Calu3 (cell line): ENCODE measurements around the gene S100A11. TPM values are rescaled to one million over a fixed set of nuclear protein-coding genes. Genes with fewer than 3 reads are reported as not detected.

ENCODE experiments used
- BruUV-seq: library from RNA; stranded (reverse); fragments of 400-500 nt; replicated peaks from 2 replicates; lab custom pipeline; 2021; lab: Mats Ljungman, UMichigan
- CTCF ChIA-PET: fragments of 300-600 bp; sonication (Branson Sonifier 250); formaldehyde crosslinking; loops from one replicate; lab custom pipeline; 2022; ENCODE audit warnings: antibody characterized with exemption; lab: Charles Lee
- DNase-seq: peaks from one replicate; pipeline ENCODE4 v3.0.0; 2022
- H3K27ac Mint-ChIP-seq: one replicate; pipeline ENCODE4 v1.8.0; 2022; ENCODE audit warnings: mixed read lengths; ENCODE audit not compliant: unreplicated experiment
- H3K27me3 Mint-ChIP-seq: one replicate; pipeline ENCODE4 v1.8.0; 2022; ENCODE audit warnings: mixed read lengths; ENCODE audit not compliant: unreplicated experiment
- H3K36me3 Mint-ChIP-seq: one replicate; pipeline ENCODE4 v1.8.0; 2022; ENCODE audit warnings: mild to moderate bottlenecking, moderate library complexity, mixed read lengths; ENCODE audit not compliant: insufficient read depth, unreplicated experiment
- H3K4me1 Mint-ChIP-seq: one replicate; pipeline ENCODE4 v1.8.0; 2022; ENCODE audit warnings: mild to moderate bottlenecking, low read depth, mixed read lengths; ENCODE audit not compliant: unreplicated experiment
- H3K4me3 Mint-ChIP-seq: one replicate; pipeline ENCODE4 v1.8.0; 2022; ENCODE audit warnings: mild to moderate bottlenecking, low read depth, moderate library complexity, mixed read lengths; ENCODE audit not compliant: unreplicated experiment
- H3K9me3 Mint-ChIP-seq: one replicate; pipeline ENCODE4 v1.8.0; 2022; ENCODE audit warnings: low read depth, mixed read lengths; ENCODE audit not compliant: unreplicated experiment
- CTCF ChIP-seq: fragments of 200-600 bp; IDR thresholded peaks from one replicate; pipeline ENCODE4 v1.8.0; 2022; ENCODE audit warnings: antibody characterized with exemption; ENCODE audit not compliant: unreplicated experiment
- intact Hi-C: fragments of 100-400 bp; cut with micrococcal nuclease; formaldehyde crosslinking; loops from one replicate; pipeline ENCODE4 v1.10.0; 2022; ENCODE audit not compliant: unreplicated experiment
- total RNA-seq: library from RNA; stranded (reverse); gene quantifications from 2 replicates; pipeline ENCODE4 v1.2.3, GENCODE V29; 2022

S100A11 gene
- total RNA-seq, 1 experiment from 2014 or later, result 1,217 TPM

GRCh38 chr1:151988405-151988923 is 48.3 kb downstream of the S100A11 start:
- peaks cover 95% of the 10 kb centered on the region for H3K36me3 Mint-ChIP-seq
- H3K27me3 Mint-ChIP-seq, result no peaks in the 10 kb centered on the region
- no peaks in the 10 kb centered on the region for H3K9me3 Mint-ChIP-seq
- peak; percentile 74 for DNase-seq
- TF ChIP-seq CTCF, result no peak
- no TSS peak for BruUV-seq
- H3K27ac Mint-ChIP-seq, result peak overlapping the region; percentile 88
- peak overlapping the region; percentile 90 for H3K4me3 Mint-ChIP-seq
- CTCF ChIA-PET, result interaction anchor here (0.7 to 5.9 kb wide), 7 partner anchors 10 to 80 kb away, joined by 3 to 46 read pairs (median 16); partner anchors contain the start of gene THEM4
- intact Hi-C loops, result loop anchor here (2.0 kb wide), 1 partner anchor 16 kb away; no protein-coding TSS in a partner anchor
- peaks cover 51% of the 10 kb centered on the region for H3K4me1 Mint-ChIP-seq

GRCh38 chr1:151986501-151987190 is 50.2 kb downstream of the S100A11 start:
- BruUV-seq, result no TSS peak
- no peaks in the 10 kb centered on the region for H3K9me3 Mint-ChIP-seq
- peaks cover 95% of the 10 kb centered on the region for H3K36me3 Mint-ChIP-seq
- no peak for TF ChIP-seq CTCF
- no peak overlapping the region for H3K27ac Mint-ChIP-seq
- H3K4me1 Mint-ChIP-seq, result peaks cover 68% of the 10 kb centered on the region
- CTCF ChIA-PET, result interaction anchor here (0.5 to 5.9 kb wide), 7 partner anchors 9 to 493 kb away, joined by 3 to 46 read pairs (median 6); no protein-coding TSS in a partner anchor
- DNase-seq, result no peak
- no peak overlapping the region for H3K4me3 Mint-ChIP-seq
- intact Hi-C loops, result no loop called here
- H3K27me3 Mint-ChIP-seq, result no peaks in the 10 kb centered on the region

GRCh38 chr1:151985768-151986167 is 51.0 kb downstream of the S100A11 start:
- intact Hi-C loops, result no loop called here
- Mint-ChIP-seq H3K4me1 (peaks cover 70% of the 10 kb centered on the region), H3K27me3 (no peaks in the 10 kb centered on the region), H3K9me3 (no peaks in the 10 kb centered on the region), H3K4me3 (no peak overlapping the region), H3K27ac (peak overlapping the region; percentile 30), H3K36me3 (peaks cover 95% of the 10 kb centered on the region)
- no peak for TF ChIP-seq CTCF
- CTCF ChIA-PET, result interaction anchor here (0.5 to 5.9 kb wide), 2 partner anchors 9 to 11 kb away, joined by 6 to 46 read pairs; no protein-coding TSS in a partner anchor
- BruUV-seq, result no TSS peak
- DNase-seq, result no peak

- TF ChIP-seq CTCF, result no peak
- CTCF ChIA-PET, result interaction anchor here (5.9 kb wide), 1 partner anchor 9 kb away, joined by 46 read pairs; no protein-coding TSS in a partner anchor
- Mint-ChIP-seq H3K36me3 (peaks cover 95% of the 10 kb centered on the region), H3K9me3 (no peaks in the 10 kb centered on the region), H3K27ac (peak overlapping the region; percentile 30), H3K4me3 (no peak overlapping the region), H3K4me1 (peaks cover 67% of the 10 kb centered on the region), H3K27me3 (no peaks in the 10 kb centered on the region)
- no TSS peak for BruUV-seq
- intact Hi-C loops, result no loop called here
- DNase-seq, result no peak
These were observed 51.5 kb downstream of the S100A11 start for GRCh38 chr1:151985270-151985669.
